GM23338 (cell line): ENCODE data around the gene CFAP57. TPM values are rescaled to one million over a fixed set of nuclear protein-coding genes. Genes with fewer than 3 reads are reported as not detected.
A peak's percentile ranks its signal among the peaks of the same experiment; 100 is the strongest.

Experiments
- ATAC-seq: fragments of 200-7000 bp; cut with Tn5 transposase; 3 replicates; pipeline ENCODE4 v1.9.1; 2020
- DNase-seq: peaks from one replicate; pipeline ENCODE4 v3.0.0-alpha.2; 2015; ENCODE audit warnings: low spot score
- H2AFZ ChIP-seq: fragments of 200-600 bp; sonication (generic); 2 replicates; pipeline ENCODE4 v1.8.0; 2016; ENCODE audit warnings: antibody characterized with exemption, mild to moderate bottlenecking, moderate library complexity
- H3F3A ChIP-seq: fragments of 200-600 bp; sonication (generic); replicated peaks from 2 replicates; pipeline ENCODE4 v1.8.0; 2017; ENCODE audit warnings: antibody characterized with exemption, mixed run types, low read depth
- H3K27ac ChIP-seq: fragments of 200-600 bp; sonication (generic); 2 replicates; pipeline ENCODE4 v1.6.1; 2016; ENCODE audit warnings: low read depth
- H3K27me3 ChIP-seq: fragments of 200-600 bp; sonication (generic); 2 replicates; pipeline ENCODE4 v1.8.0; 2016; ENCODE audit warnings: mild to moderate bottlenecking, mixed run types, moderate library complexity; ENCODE audit not compliant: insufficient read depth
- H3K36me3 ChIP-seq: fragments of 200-600 bp; sonication (generic); 2 replicates; pipeline ENCODE4 v1.8.0; 2016; ENCODE audit warnings: mild to moderate bottlenecking; ENCODE audit not compliant: insufficient read depth
- H3K4me1 ChIP-seq: fragments of 200-600 bp; sonication (generic); 2 replicates; pipeline ENCODE4 v1.8.0; 2016; ENCODE audit warnings: mild to moderate bottlenecking, moderate library complexity; ENCODE audit not compliant: insufficient read depth
- H3K4me2 ChIP-seq: fragments of 200-600 bp; sonication (generic); 2 replicates; pipeline ENCODE4 v1.7.1; 2017; ENCODE audit warnings: mixed run types
- H3K4me3 ChIP-seq: fragments of 200-600 bp; sonication (generic); 2 replicates; pipeline ENCODE4 v1.6.1; 2016; ENCODE audit warnings: mixed run types
- H3K79me2 ChIP-seq: fragments of 200-600 bp; sonication (generic); replicated peaks from 2 replicates; pipeline ENCODE4 v1.8.0; 2017; ENCODE audit warnings: mild to moderate bottlenecking; ENCODE audit not compliant: insufficient read depth
- H3K9me2 ChIP-seq: fragments of 200-600 bp; sonication (generic); 2 replicates; pipeline ENCODE4 v1.8.0; 2017; ENCODE audit not compliant: insufficient read depth
- H4K20me1 ChIP-seq: fragments of 200-600 bp; sonication (generic); replicated peaks from 2 replicates; pipeline ENCODE4 v1.8.0; 2017; ENCODE audit warnings: mild to moderate bottlenecking; ENCODE audit not compliant: insufficient read depth
- H3K27ac Mint-ChIP-seq: 2 replicates; pipeline ENCODE4 v1.8.0; 2020; ENCODE audit warnings: inconsistent platforms, mild to moderate bottlenecking, moderate library complexity, mixed read lengths
- H3K27me3 Mint-ChIP-seq: 3 replicates; pipeline ENCODE4 v1.8.0; 2022; ENCODE audit warnings: low read depth, mild to moderate bottlenecking, moderate library complexity, mixed read lengths, inconsistent platforms; ENCODE audit not compliant: insufficient read depth, poor library complexity
- H3K36me3 Mint-ChIP-seq: 3 replicates; pipeline ENCODE4 v1.8.0; 2021; ENCODE audit warnings: low read depth, mild to moderate bottlenecking, inconsistent platforms, moderate library complexity, mixed read lengths
- H3K4me1 Mint-ChIP-seq: 3 replicates; pipeline ENCODE4 v1.8.0; 2020; ENCODE audit warnings: mild to moderate bottlenecking, inconsistent platforms, mixed read lengths
- H3K4me3 Mint-ChIP-seq: 3 replicates; pipeline ENCODE4 v1.8.0; 2021; ENCODE audit warnings: moderate library complexity, mild to moderate bottlenecking, inconsistent platforms, mixed read lengths
- H3K9me3 Mint-ChIP-seq: 3 replicates; pipeline ENCODE4 v1.8.0; 2020; ENCODE audit warnings: moderate library complexity, mild to moderate bottlenecking, inconsistent platforms, mixed read lengths
- CTCF ChIP-seq, 2 experiments: fragments of 200-600 bp in 1 of 2; sonication (generic) in 1 of 2; conservative IDR thresholded peaks; 2 replicates each; pipeline versions ENCODE4 v1.5.1 to v1.6.1; 2016 to 2017; ENCODE audit warnings: antibody characterized with exemption in 2 of 2, low read depth in 2 of 2, mild to moderate bottlenecking in 2 of 2, moderate library complexity in 1 of 2
- JUNB ChIP-seq: IDR thresholded peaks from one replicate; pipeline ENCODE4 v1.6.1; 2016; ENCODE audit warnings: antibody characterized with exemption; ENCODE audit not compliant: unreplicated experiment
- NANOG ChIP-seq: IDR thresholded peaks from 2 replicates; pipeline ENCODE4 v1.6.1; 2016; ENCODE audit warnings: antibody characterized with exemption, borderline replicate concordance
- POLR2AphosphoS5 ChIP-seq: IDR thresholded peaks from 2 replicates; pipeline ENCODE4 v1.6.1; 2016; ENCODE audit warnings: antibody characterized with exemption, low read depth
- ZNF462 ChIP-seq: fragments of 250-450 bp; sonication (Bioruptor Pico); IDR thresholded peaks from 2 replicates; pipeline ENCODE4 v1.5.0; 2020; ENCODE audit warnings: mild to moderate bottlenecking, moderate library complexity
- polyA plus RNA-seq: library from polyadenylated mRNA; unstranded; fragments of >200 nt; fragmentation: Nextera tagmentation; extraction: Ambion mirVana; gene quantifications from 2 replicates; pipeline ENCODE4 v1.2.1, GENCODE V29; 2016
- total RNA-seq: library from RNA; depleted of rRNA; stranded (reverse); fragments of >200 nt; shearing (Covaris generic); gene quantifications from 2 replicates; pipeline ENCODE4 v1.2.3, GENCODE V29; 2014

The CFAP57 gene
- total and polyA plus RNA-seq, 2 experiments from 2014 or later, result 0.37 to 0.38 TPM

GRCh38 chr1:43282220-43283195 lies 110.4 kb downstream of the CFAP57 start (continued):
- TF ChIP-seq ZNF462 (no peak), NANOG (no peak), POLR2AphosphoS5 (no peak)

- ATAC-seq (no peak), DNase-seq (no peak)
- Histone ChIP-seq H3K4me3 (no peak overlapping the region), H3K4me1 (peaks cover 14% of the 10 kb centered on the region), H2AFZ (no peak overlapping the region), H3K27ac (no peak overlapping the region), H3F3A (no peaks in the 10 kb centered on the region), H3K4me2 (peak overlapping the region; percentile 83; the same call in 1 of the 2 replicates), H3K79me2 (no peaks in the 10 kb centered on the region), H3K27me3 (no peaks in the 10 kb centered on the region), H3K9me2 (no peaks in the 10 kb centered on the region), H4K20me1 (no peaks in the 10 kb centered on the region), H3K36me3 (no peaks in the 10 kb centered on the region)
- Mint-ChIP-seq H3K36me3 (peaks cover 18% of the 10 kb centered on the region; the same call in 2 of the 3 replicates), H3K4me1 (peaks cover 27% of the 10 kb centered on the region), H3K4me3 (peak overlapping the region; percentile 77), H3K9me3 (no peaks in the 10 kb centered on the region), H3K27me3 (peaks cover 15% of the 10 kb centered on the region), H3K27ac (no peak overlapping the region)
- TF ChIP-seq CTCF (conservative IDR thresholded peaks at IDR 0.05; ENCODE audit: low read depth in 2 of 2) (peak in 1 of 2 experiments; percentile 17; a peak in 2 of 4 replicates), JUNB (no peak), NANOG (no peak)
These were observed 111.9 kb downstream of the CFAP57 start for GRCh38 chr1:43284065-43284464.
